ENCODE measurements around the gene GFOD1.

Gene GFOD1

GRCh38 chr6:13372688-13373487 lies 114.5 kb downstream of the GFOD1 start:
- no peak for DNase-seq

- DNase-seq = no peak
These were observed 115.3 kb downstream of the GFOD1 start for GRCh38 chr6:13372076-13372475.

- DNase-seq = no peak
These were observed 115.9 kb downstream of the GFOD1 start for GRCh38 chr6:13371421-13372072.

- no peak for DNase-seq
These were observed 116.8 kb downstream of the GFOD1 start for GRCh38 chr6:13370623-13371022.

GRCh38 chr6:13369591-13369990 lies 117.8 kb downstream of the GFOD1 start:
- no peak for DNase-seq

GRCh38 chr6:13368731-13369115 lies 118.7 kb downstream of the GFOD1 start:
- DNase-seq = no peak

- no peak for DNase-seq
These were observed 119.2 kb downstream of the GFOD1 start for GRCh38 chr6:13368079-13368730.

GRCh38 chr6:13367396-13367795 lies 120.0 kb downstream of the GFOD1 start:
- no peak for DNase-seq

- DNase-seq = no peak
These were observed 122.1 kb downstream of the GFOD1 start for GRCh38 chr6:13365320-13365719.

- no peak for DNase-seq
These were observed 122.6 kb downstream of the GFOD1 start for GRCh38 chr6:13364842-13365241.

- no peak for DNase-seq
These were observed 125.0 kb downstream of the GFOD1 start for GRCh38 chr6:13362412-13362811.

GRCh38 chr6:13360671-13361540 lies 126.5 kb downstream of the GFOD1 start:
- no peak for DNase-seq

- no peak for DNase-seq
These were observed 128.1 kb downstream of the GFOD1 start for GRCh38 chr6:13359287-13359686.

- no peak for DNase-seq
These were observed 128.9 kb downstream of the GFOD1 start for GRCh38 chr6:13358511-13358910.

- no peak for DNase-seq
These were observed 129.8 kb downstream of the GFOD1 start for GRCh38 chr6:13357551-13358075.

- no peak for DNase-seq
These were observed 131.2 kb downstream of the GFOD1 start for GRCh38 chr6:13355999-13356785.

- DNase-seq = no peak
These were observed 132.1 kb downstream of the GFOD1 start for GRCh38 chr6:13355043-13355945.

GRCh38 chr6:13354331-13355042 lies 132.9 kb downstream of the GFOD1 start:
- no peak for DNase-seq

- no peak for DNase-seq
These were observed 135.2 kb downstream of the GFOD1 start for GRCh38 chr6:13352165-13352564.

- DNase-seq = no peak
These were observed 136.1 kb downstream of the GFOD1 start for GRCh38 chr6:13351271-13351670.
